IPS-11a (cell line): ENCODE data around the gene KIF2C.
"Not testable (repeated sequence)": the region's sequence is repeated elsewhere in the genome, so short reads cannot be mapped to it uniquely, and the experiment has no call there.

Experiments used
- H3K4me3 ChIP-seq: one replicate; pipeline ENCODE4 v1.5.1; 2013; ENCODE audit warnings: low read depth, low read length, control low read depth

KIF2C gene

GRCh38 chr1:44718091-44718490 is 21.5 kb upstream of the KIF2C start:
- H3K4me3 ChIP-seq, result no peak overlapping the region

GRCh38 chr1:44719318-44719717 is 20.3 kb upstream of the KIF2C start:
- H3K4me3 ChIP-seq, result no peak overlapping the region

- no peak overlapping the region for H3K4me3 ChIP-seq
Observed at GRCh38 chr1:44720281-44720680, 19.4 kb upstream of the KIF2C start.

GRCh38 chr1:44721485-44722361 is 17.9 kb upstream of the KIF2C start:
- no peak overlapping the region for H3K4me3 ChIP-seq

GRCh38 chr1:44723064-44723463 is 16.6 kb upstream of the KIF2C start:
- no peak overlapping the region for H3K4me3 ChIP-seq

- no peak overlapping the region for H3K4me3 ChIP-seq
Observed at GRCh38 chr1:44723496-44724295, 15.9 kb upstream of the KIF2C start.

GRCh38 chr1:44724296-44724954 is 15.2 kb upstream of the KIF2C start:
- H3K4me3 ChIP-seq, result no peak overlapping the region

- H3K4me3 ChIP-seq, result no peak overlapping the region
Observed at GRCh38 chr1:44724955-44725698, 14.5 kb upstream of the KIF2C start.

GRCh38 chr1:44730741-44731512 is 8.7 kb upstream of the KIF2C start, which contains the start of gene RNU5D-1:
Gene RNU5D-1 (minus strand): TSS chr1:44731170.
- no peak within 1 kb of the TSS for H3K4me3 ChIP-seq

- H3K4me3 ChIP-seq, result no peak overlapping the region
Observed at GRCh38 chr1:44733365-44733764, 6.3 kb upstream of the KIF2C start.

GRCh38 chr1:44733784-44734183 is 5.9 kb upstream of the KIF2C start:
- H3K4me3 ChIP-seq, result no peak overlapping the region

- H3K4me3 ChIP-seq, result no peak overlapping the region
Observed at GRCh38 chr1:44735992-44736391, 3.6 kb upstream of the KIF2C start.

GRCh38 chr1:44738953-44739306 is 707 bp upstream of the KIF2C start:
- peak overlapping the region; percentile 98 for H3K4me3 ChIP-seq

- H3K4me3 ChIP-seq, result peak overlapping the region; percentile 98
Observed at GRCh38 chr1:44740179-44740617, 561 bp downstream of the KIF2C start.

- H3K4me3 ChIP-seq, result no peak overlapping the region
Observed at GRCh38 chr1:44743211-44743610, 3.6 kb downstream of the KIF2C start.

- no peak overlapping the region for H3K4me3 ChIP-seq
Observed at GRCh38 chr1:44747878-44748277, 8.2 kb downstream of the KIF2C start.

- H3K4me3 ChIP-seq, result no peak overlapping the region
Observed at GRCh38 chr1:44757420-44757819, 17.8 kb downstream of the KIF2C start.

GRCh38 chr1:44759077-44759476 is 19.4 kb downstream of the KIF2C start:
- no peak overlapping the region for H3K4me3 ChIP-seq

- no peak overlapping the region for H3K4me3 ChIP-seq
Observed at GRCh38 chr1:44760876-44761275, 21.2 kb downstream of the KIF2C start.

- H3K4me3 ChIP-seq, result not testable (repeated sequence)
Observed at GRCh38 chr1:44766421-44766820, 26.8 kb downstream of the KIF2C start.
